ENCODE measurements around the gene EMILIN1.

DNA sequence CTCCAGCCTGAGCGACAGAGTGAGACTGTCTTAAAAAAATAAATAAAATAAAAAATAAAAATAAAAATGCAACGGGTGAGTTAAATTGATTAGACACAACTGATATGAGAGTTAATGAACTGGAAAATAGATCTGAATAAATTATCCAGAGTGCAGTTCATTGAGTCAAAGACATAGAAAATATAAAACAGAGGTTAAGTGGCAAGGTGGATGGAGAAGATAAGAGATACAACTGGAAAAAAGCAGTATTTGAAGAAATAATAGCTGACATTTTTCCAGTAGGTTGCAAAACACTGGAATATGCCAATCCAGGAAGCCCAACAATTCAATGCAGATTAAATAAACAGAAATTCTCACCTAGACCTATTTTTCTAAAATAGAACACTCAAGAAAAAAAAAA is 29.8 kb downstream of the EMILIN1 start:
- TF ChIP-seq, protein P1, sequence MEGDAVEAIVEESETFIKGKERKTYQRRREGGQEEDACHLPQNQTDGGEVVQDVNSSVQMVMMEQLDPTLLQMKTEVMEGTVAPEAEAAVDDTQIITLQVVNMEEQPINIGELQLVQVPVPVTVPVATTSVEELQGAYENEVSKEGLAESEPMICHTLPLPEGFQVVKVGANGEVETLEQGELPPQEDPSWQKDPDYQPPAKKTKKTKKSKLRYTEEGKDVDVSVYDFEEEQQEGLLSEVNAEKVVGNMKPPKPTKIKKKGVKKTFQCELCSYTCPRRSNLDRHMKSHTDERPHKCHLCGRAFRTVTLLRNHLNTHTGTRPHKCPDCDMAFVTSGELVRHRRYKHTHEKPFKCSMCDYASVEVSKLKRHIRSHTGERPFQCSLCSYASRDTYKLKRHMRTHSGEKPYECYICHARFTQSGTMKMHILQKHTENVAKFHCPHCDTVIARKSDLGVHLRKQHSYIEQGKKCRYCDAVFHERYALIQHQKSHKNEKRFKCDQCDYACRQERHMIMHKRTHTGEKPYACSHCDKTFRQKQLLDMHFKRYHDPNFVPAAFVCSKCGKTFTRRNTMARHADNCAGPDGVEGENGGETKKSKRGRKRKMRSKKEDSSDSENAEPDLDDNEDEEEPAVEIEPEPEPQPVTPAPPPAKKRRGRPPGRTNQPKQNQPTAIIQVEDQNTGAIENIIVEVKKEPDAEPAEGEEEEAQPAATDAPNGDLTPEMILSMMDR (IDR thresholded peaks at IDR 0.05 in 4 of 5, conservative IDR thresholded peaks at IDR 0.05 in 1 of 5), result no peak
- TF ChIP-seq POLR2A (IDR thresholded peaks at IDR 0.05), result no peak

Measured in gastrocnemius medialis (tissue), 4 donors.